GM23338 (cell line): ENCODE results near the gene PIGP. TPM values are rescaled to one million over a fixed set of nuclear protein-coding genes. Genes with fewer than 3 reads are reported as not detected.

Experiments used
- ATAC-seq: fragments of 200-7000 bp; cut with Tn5 transposase; 3 replicates; pipeline ENCODE4 v1.9.1; 2020
- DNase-seq: peaks from one replicate; pipeline ENCODE4 v3.0.0-alpha.2; 2015; ENCODE audit warnings: low spot score
- H2AFZ ChIP-seq: fragments of 200-600 bp; sonication (generic); 2 replicates; pipeline ENCODE4 v1.8.0; 2016; ENCODE audit warnings: antibody characterized with exemption, mild to moderate bottlenecking, moderate library complexity
- H3F3A ChIP-seq: fragments of 200-600 bp; sonication (generic); replicated peaks from 2 replicates; pipeline ENCODE4 v1.8.0; 2017; ENCODE audit warnings: antibody characterized with exemption, mixed run types, low read depth
- H3K27ac ChIP-seq: fragments of 200-600 bp; sonication (generic); 2 replicates; pipeline ENCODE4 v1.6.1; 2016; ENCODE audit warnings: low read depth
- H3K27me3 ChIP-seq: fragments of 200-600 bp; sonication (generic); 2 replicates; pipeline ENCODE4 v1.8.0; 2016; ENCODE audit warnings: mild to moderate bottlenecking, mixed run types, moderate library complexity; ENCODE audit not compliant: insufficient read depth
- H3K36me3 ChIP-seq: fragments of 200-600 bp; sonication (generic); 2 replicates; pipeline ENCODE4 v1.8.0; 2016; ENCODE audit warnings: mild to moderate bottlenecking; ENCODE audit not compliant: insufficient read depth
- H3K4me1 ChIP-seq: fragments of 200-600 bp; sonication (generic); 2 replicates; pipeline ENCODE4 v1.8.0; 2016; ENCODE audit warnings: mild to moderate bottlenecking, moderate library complexity; ENCODE audit not compliant: insufficient read depth
- H3K4me2 ChIP-seq: fragments of 200-600 bp; sonication (generic); 2 replicates; pipeline ENCODE4 v1.7.1; 2017; ENCODE audit warnings: mixed run types
- H3K4me3 ChIP-seq: fragments of 200-600 bp; sonication (generic); 2 replicates; pipeline ENCODE4 v1.6.1; 2016; ENCODE audit warnings: mixed run types
- H3K79me2 ChIP-seq: fragments of 200-600 bp; sonication (generic); replicated peaks from 2 replicates; pipeline ENCODE4 v1.8.0; 2017; ENCODE audit warnings: mild to moderate bottlenecking; ENCODE audit not compliant: insufficient read depth
- H3K9me2 ChIP-seq: fragments of 200-600 bp; sonication (generic); 2 replicates; pipeline ENCODE4 v1.8.0; 2017; ENCODE audit not compliant: insufficient read depth
- H4K20me1 ChIP-seq: fragments of 200-600 bp; sonication (generic); replicated peaks from 2 replicates; pipeline ENCODE4 v1.8.0; 2017; ENCODE audit warnings: mild to moderate bottlenecking; ENCODE audit not compliant: insufficient read depth
- H3K27ac Mint-ChIP-seq: 2 replicates; pipeline ENCODE4 v1.8.0; 2020; ENCODE audit warnings: inconsistent platforms, mild to moderate bottlenecking, moderate library complexity, mixed read lengths
- H3K27me3 Mint-ChIP-seq: 3 replicates; pipeline ENCODE4 v1.8.0; 2022; ENCODE audit warnings: low read depth, mild to moderate bottlenecking, moderate library complexity, mixed read lengths, inconsistent platforms; ENCODE audit not compliant: insufficient read depth, poor library complexity
- H3K36me3 Mint-ChIP-seq: 3 replicates; pipeline ENCODE4 v1.8.0; 2021; ENCODE audit warnings: low read depth, mild to moderate bottlenecking, inconsistent platforms, moderate library complexity, mixed read lengths
- H3K4me1 Mint-ChIP-seq: 3 replicates; pipeline ENCODE4 v1.8.0; 2020; ENCODE audit warnings: mild to moderate bottlenecking, inconsistent platforms, mixed read lengths
- H3K4me3 Mint-ChIP-seq: 3 replicates; pipeline ENCODE4 v1.8.0; 2021; ENCODE audit warnings: moderate library complexity, mild to moderate bottlenecking, inconsistent platforms, mixed read lengths
- H3K9me3 Mint-ChIP-seq: 3 replicates; pipeline ENCODE4 v1.8.0; 2020; ENCODE audit warnings: moderate library complexity, mild to moderate bottlenecking, inconsistent platforms, mixed read lengths
- CREB1 ChIP-seq: fragments of 250-450 bp; sonication (Bioruptor Pico); IDR thresholded peaks from 2 replicates; pipeline ENCODE4 v1.5.0; 2020; ENCODE audit warnings: low read depth, mild to moderate bottlenecking, moderate library complexity
- EZH2 ChIP-seq: fragments of 200-600 bp; sonication (generic); IDR thresholded peaks from one replicate; pipeline ENCODE4 v1.8.0; 2017; ENCODE audit warnings: antibody characterized with exemption, mild to moderate bottlenecking, low read depth; ENCODE audit not compliant: unreplicated experiment
- NANOG ChIP-seq: IDR thresholded peaks from 2 replicates; pipeline ENCODE4 v1.6.1; 2016; ENCODE audit warnings: antibody characterized with exemption, borderline replicate concordance
- POLR2AphosphoS5 ChIP-seq: IDR thresholded peaks from 2 replicates; pipeline ENCODE4 v1.6.1; 2016; ENCODE audit warnings: antibody characterized with exemption, low read depth
- STAT1 ChIP-seq: IDR thresholded peaks from one replicate; pipeline ENCODE4 v1.6.1; 2016; ENCODE audit warnings: antibody characterized with exemption; ENCODE audit not compliant: unreplicated experiment
- ZNF331 ChIP-seq: fragments of 250-450 bp; sonication (Bioruptor Pico); IDR thresholded peaks from 2 replicates; pipeline ENCODE4 v1.5.0; 2020; ENCODE audit warnings: low read depth, mild to moderate bottlenecking, moderate library complexity
- polyA plus RNA-seq: library from polyadenylated mRNA; unstranded; fragments of >200 nt; fragmentation: Nextera tagmentation; extraction: Ambion mirVana; gene quantifications from 2 replicates; pipeline ENCODE4 v1.2.1, GENCODE V29; 2016
- total RNA-seq: library from RNA; depleted of rRNA; stranded (reverse); fragments of >200 nt; shearing (Covaris generic); gene quantifications from 2 replicates; pipeline ENCODE4 v1.2.3, GENCODE V29; 2014
- TF ChIP-seq, protein P1 (sequence below): IDR thresholded peaks from one replicate; pipeline ENCODE4 v1.6.1; 2018; ENCODE audit warnings: antibody characterized with exemption; ENCODE audit not compliant: unreplicated experiment
- TF ChIP-seq, protein P2 (sequence below): fragments of 250-450 bp; sonication (Bioruptor Pico); IDR thresholded peaks from 2 replicates; pipeline ENCODE4 v1.5.0; 2020; ENCODE audit warnings: mild to moderate bottlenecking, moderate library complexity
- TF ChIP-seq, protein P3 (sequence below), 2 experiments: fragments of 200-600 bp in 1 of 2; sonication (generic) in 1 of 2; conservative IDR thresholded peaks; 2 replicates each; pipeline versions ENCODE4 v1.5.1 to v1.6.1; 2016 to 2017; ENCODE audit warnings: antibody characterized with exemption in 2 of 2, low read depth in 2 of 2, mild to moderate bottlenecking in 2 of 2, moderate library complexity in 1 of 2

The PIGP gene
- total and polyA plus RNA-seq, 2 experiments from 2014 or later: 5.2 to 19.6 TPM

DNA sequence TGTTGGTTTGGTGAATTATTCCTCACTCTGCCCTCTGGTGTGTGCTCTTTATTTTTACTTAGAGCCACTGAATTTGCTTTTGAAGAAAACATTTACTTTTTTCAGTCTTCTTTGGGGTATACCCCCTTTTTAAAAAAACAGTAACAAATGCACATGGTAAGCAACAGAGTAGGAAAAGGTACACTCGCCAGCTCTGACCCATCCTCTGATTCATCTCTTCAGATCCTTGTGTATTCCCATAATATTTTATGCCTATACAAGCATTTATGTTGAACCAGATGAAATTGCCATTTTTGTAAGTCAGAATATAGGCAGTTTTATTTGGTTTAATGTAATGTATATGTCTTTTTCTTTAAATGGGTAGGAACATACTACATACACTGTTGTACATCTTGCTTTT lies 28.5 kb upstream of the PIGP start:
- H3K4me1 ChIP-seq: no peaks in the 10 kb centered on the region
- no peak for ATAC-seq
- H3K27ac Mint-ChIP-seq: no peak overlapping the region
- H4K20me1 ChIP-seq: peaks cover 2% of the 10 kb centered on the region; the same call in 1 of the 2 replicates
- H3K27ac ChIP-seq: no peak overlapping the region
- no peak overlapping the region for H3K4me2 ChIP-seq
- H3K4me3 ChIP-seq: no peak overlapping the region
- H3K27me3 ChIP-seq: no peaks in the 10 kb centered on the region
- H3K9me3 Mint-ChIP-seq: no peaks in the 10 kb centered on the region
- no peak for DNase-seq
- no peaks in the 10 kb centered on the region for H3K4me1 Mint-ChIP-seq
- no peak overlapping the region for H2AFZ ChIP-seq
- H3K9me2 ChIP-seq: no peaks in the 10 kb centered on the region
- H3K36me3 ChIP-seq: no peaks in the 10 kb centered on the region
- H3K79me2 ChIP-seq: no peaks in the 10 kb centered on the region
- no peak overlapping the region for H3K4me3 Mint-ChIP-seq
- no peaks in the 10 kb centered on the region for H3F3A ChIP-seq
- H3K36me3 Mint-ChIP-seq: no peaks in the 10 kb centered on the region; the same call in 2 of the 3 replicates
- TF ChIP-seq ZNF331 (CRISPR knock-in tag): no peak
- TF ChIP-seq POLR2AphosphoS5: no peak
- no peak for TF ChIP-seq NANOG
- TF ChIP-seq, protein P1, sequence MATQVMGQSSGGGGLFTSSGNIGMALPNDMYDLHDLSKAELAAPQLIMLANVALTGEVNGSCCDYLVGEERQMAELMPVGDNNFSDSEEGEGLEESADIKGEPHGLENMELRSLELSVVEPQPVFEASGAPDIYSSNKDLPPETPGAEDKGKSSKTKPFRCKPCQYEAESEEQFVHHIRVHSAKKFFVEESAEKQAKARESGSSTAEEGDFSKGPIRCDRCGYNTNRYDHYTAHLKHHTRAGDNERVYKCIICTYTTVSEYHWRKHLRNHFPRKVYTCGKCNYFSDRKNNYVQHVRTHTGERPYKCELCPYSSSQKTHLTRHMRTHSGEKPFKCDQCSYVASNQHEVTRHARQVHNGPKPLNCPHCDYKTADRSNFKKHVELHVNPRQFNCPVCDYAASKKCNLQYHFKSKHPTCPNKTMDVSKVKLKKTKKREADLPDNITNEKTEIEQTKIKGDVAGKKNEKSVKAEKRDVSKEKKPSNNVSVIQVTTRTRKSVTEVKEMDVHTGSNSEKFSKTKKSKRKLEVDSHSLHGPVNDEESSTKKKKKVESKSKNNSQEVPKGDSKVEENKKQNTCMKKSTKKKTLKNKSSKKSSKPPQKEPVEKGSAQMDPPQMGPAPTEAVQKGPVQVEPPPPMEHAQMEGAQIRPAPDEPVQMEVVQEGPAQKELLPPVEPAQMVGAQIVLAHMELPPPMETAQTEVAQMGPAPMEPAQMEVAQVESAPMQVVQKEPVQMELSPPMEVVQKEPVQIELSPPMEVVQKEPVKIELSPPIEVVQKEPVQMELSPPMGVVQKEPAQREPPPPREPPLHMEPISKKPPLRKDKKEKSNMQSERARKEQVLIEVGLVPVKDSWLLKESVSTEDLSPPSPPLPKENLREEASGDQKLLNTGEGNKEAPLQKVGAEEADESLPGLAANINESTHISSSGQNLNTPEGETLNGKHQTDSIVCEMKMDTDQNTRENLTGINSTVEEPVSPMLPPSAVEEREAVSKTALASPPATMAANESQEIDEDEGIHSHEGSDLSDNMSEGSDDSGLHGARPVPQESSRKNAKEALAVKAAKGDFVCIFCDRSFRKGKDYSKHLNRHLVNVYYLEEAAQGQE: no peak
- no peak for TF ChIP-seq STAT1
- TF ChIP-seq, protein P2, sequence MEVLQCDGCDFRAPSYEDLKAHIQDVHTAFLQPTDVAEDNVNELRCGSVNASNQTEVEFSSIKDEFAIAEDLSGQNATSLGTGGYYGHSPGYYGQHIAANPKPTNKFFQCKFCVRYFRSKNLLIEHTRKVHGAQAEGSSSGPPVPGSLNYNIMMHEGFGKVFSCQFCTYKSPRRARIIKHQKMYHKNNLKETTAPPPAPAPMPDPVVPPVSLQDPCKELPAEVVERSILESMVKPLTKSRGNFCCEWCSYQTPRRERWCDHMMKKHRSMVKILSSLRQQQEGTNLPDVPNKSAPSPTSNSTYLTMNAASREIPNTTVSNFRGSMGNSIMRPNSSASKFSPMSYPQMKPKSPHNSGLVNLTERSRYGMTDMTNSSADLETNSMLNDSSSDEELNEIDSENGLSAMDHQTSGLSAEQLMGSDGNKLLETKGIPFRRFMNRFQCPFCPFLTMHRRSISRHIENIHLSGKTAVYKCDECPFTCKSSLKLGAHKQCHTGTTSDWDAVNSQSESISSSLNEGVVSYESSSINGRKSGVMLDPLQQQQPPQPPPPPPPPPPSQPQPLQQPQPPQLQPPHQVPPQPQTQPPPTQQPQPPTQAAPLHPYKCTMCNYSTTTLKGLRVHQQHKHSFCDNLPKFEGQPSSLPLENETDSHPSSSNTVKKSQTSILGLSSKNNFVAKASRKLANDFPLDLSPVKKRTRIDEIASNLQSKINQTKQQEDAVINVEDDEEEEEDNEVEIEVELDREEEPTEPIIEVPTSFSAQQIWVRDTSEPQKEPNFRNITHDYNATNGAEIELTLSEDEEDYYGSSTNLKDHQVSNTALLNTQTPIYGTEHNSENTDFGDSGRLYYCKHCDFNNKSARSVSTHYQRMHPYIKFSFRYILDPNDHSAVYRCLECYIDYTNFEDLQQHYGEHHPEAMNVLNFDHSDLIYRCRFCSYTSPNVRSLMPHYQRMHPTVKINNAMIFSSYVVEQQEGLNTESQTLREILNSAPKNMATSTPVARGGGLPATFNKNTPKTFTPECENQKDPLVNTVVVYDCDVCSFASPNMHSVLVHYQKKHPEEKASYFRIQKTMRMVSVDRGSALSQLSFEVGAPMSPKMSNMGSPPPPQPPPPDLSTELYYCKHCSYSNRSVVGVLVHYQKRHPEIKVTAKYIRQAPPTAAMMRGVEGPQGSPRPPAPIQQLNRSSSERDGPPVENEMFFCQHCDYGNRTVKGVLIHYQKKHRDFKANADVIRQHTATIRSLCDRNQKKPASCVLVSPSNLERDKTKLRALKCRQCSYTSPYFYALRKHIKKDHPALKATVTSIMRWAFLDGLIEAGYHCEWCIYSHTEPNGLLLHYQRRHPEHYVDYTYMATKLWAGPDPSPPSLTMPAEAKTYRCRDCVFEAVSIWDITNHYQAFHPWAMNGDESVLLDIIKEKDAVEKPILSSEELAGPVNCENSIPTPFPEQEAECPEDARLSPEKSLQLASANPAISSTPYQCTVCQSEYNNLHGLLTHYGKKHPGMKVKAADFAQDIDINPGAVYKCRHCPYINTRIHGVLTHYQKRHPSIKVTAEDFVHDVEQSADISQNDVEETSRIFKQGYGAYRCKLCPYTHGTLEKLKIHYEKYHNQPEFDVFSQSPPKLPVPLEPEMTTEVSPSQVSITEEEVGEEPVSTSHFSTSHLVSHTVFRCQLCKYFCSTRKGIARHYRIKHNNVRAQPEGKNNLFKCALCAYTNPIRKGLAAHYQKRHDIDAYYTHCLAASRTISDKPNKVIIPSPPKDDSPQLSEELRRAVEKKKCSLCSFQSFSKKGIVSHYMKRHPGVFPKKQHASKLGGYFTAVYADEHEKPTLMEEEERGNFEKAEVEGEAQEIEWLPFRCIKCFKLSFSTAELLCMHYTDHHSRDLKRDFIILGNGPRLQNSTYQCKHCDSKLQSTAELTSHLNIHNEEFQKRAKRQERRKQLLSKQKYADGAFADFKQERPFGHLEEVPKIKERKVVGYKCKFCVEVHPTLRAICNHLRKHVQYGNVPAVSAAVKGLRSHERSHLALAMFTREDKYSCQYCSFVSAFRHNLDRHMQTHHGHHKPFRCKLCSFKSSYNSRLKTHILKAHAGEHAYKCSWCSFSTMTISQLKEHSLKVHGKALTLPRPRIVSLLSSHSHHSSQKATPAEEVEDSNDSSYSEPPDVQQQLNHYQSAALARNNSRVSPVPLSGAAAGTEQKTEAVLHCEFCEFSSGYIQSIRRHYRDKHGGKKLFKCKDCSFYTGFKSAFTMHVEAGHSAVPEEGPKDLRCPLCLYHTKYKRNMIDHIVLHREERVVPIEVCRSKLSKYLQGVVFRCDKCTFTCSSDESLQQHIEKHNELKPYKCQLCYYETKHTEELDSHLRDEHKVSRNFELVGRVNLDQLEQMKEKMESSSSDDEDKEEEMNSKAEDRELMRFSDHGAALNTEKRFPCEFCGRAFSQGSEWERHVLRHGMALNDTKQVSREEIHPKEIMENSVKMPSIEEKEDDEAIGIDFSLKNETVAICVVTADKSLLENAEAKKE (CRISPR knock-in tag): no peak
- TF ChIP-seq EZH2: no peak
- no peak for TF ChIP-seq CREB1 (CRISPR knock-in tag)
- TF ChIP-seq, protein P3, sequence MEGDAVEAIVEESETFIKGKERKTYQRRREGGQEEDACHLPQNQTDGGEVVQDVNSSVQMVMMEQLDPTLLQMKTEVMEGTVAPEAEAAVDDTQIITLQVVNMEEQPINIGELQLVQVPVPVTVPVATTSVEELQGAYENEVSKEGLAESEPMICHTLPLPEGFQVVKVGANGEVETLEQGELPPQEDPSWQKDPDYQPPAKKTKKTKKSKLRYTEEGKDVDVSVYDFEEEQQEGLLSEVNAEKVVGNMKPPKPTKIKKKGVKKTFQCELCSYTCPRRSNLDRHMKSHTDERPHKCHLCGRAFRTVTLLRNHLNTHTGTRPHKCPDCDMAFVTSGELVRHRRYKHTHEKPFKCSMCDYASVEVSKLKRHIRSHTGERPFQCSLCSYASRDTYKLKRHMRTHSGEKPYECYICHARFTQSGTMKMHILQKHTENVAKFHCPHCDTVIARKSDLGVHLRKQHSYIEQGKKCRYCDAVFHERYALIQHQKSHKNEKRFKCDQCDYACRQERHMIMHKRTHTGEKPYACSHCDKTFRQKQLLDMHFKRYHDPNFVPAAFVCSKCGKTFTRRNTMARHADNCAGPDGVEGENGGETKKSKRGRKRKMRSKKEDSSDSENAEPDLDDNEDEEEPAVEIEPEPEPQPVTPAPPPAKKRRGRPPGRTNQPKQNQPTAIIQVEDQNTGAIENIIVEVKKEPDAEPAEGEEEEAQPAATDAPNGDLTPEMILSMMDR (conservative IDR thresholded peaks at IDR 0.05; ENCODE audit: low read depth in 2 of 2): no peak
- peaks cover 1% of the 10 kb centered on the region for H3K27me3 Mint-ChIP-seq
